GM12878 (cell line): ENCODE data around the gene PFN3. TPM values are rescaled to one million over a fixed set of nuclear protein-coding genes. Genes with fewer than 3 reads are reported as not detected.

ENCODE experiments used
- ATAC-seq: fragments of 200-7000 bp; cut with Tn5 transposase; 3 replicates; pipeline ENCODE4 v1.9.1; 2020; ENCODE audit warnings: mild to moderate bottlenecking, moderate library complexity
- BruUV-seq: library from RNA; stranded (reverse); fragments of 400-500 nt; replicated peaks from 2 replicates; lab custom pipeline; 2021; lab: Mats Ljungman, UMichigan
- CTCF ChIA-PET: fragments of 300-600 bp; sonication (Branson Sonifier 250); formaldehyde crosslinking; extraction: SDS; loops from one replicate; lab custom pipeline; 2021; ENCODE audit warnings: inconsistent platforms; lab: Yijun Ruan, JAX
- POLR2A ChIA-PET: fragments of 350-600 bp; formaldehyde crosslinking; extraction: SDS; loops from one replicate; lab custom pipeline; 2021; ENCODE audit warnings: inconsistent platforms; lab: Charles Lee
- RAD21 ChIA-PET: fragments of 300-600 bp; sonication (Branson Sonifier 250); formaldehyde crosslinking; loops from one replicate; lab custom pipeline; 2023; ENCODE audit warnings: antibody characterized with exemption; ENCODE audit not compliant: unreplicated experiment; lab: Charles Lee
- SMC1A ChIA-PET: fragments of 300-600 bp; sonication (Branson Sonifier 250); formaldehyde crosslinking; loops from one replicate; lab custom pipeline; 2023; ENCODE audit not compliant: unreplicated experiment, uncharacterized antibody; lab: Charles Lee
- DNase-seq: peaks from one replicate; pipeline ENCODE4 v3.0.0-alpha.2; 2011; ENCODE audit warnings: low read depth, low spot score
- FAIRE-seq: peaks from 3 replicates; lab custom pipeline; 2011; peaks lifted over from hg19 to GRCh38; lab: Jason Lieb, UNC
- H2AFZ ChIP-seq: 2 replicates; pipeline ENCODE4 v1.6.0; 2011; ENCODE audit warnings: low read depth, low read length, control low read depth; ENCODE audit not compliant: control insufficient read depth
- H3K27ac ChIP-seq: 2 replicates; pipeline ENCODE4 v1.5.1; 2011; ENCODE audit warnings: control low read depth; ENCODE audit not compliant: control insufficient read depth, insufficient read depth
- H3K27me3 ChIP-seq, 2 experiments: replicated peaks in 1 of 2; 2 replicates each; pipeline versions ENCODE4 v1.6.0 to v1.6.1; 2011; ENCODE audit warnings: low read length in 1 of 2; ENCODE audit not compliant: control insufficient read depth in 2 of 2, insufficient read depth in 2 of 2
- H3K36me3 ChIP-seq, 2 experiments: 2 replicates each; pipeline ENCODE4 v1.5.1; 2011; ENCODE audit warnings: low read length in 1 of 2; ENCODE audit not compliant: control insufficient read depth in 2 of 2, insufficient read depth in 2 of 2
- H3K4me1 ChIP-seq: 2 replicates; pipeline ENCODE4 v1.6.1; 2011; ENCODE audit warnings: mild to moderate bottlenecking, low read length, moderate library complexity, mixed read lengths; ENCODE audit not compliant: control insufficient read depth, insufficient read depth
- H3K4me2 ChIP-seq: 2 replicates; pipeline ENCODE4 v1.6.0; 2011; ENCODE audit warnings: control low read depth; ENCODE audit not compliant: control insufficient read depth, insufficient read depth
- H3K4me3 ChIP-seq: fragments of 200-600 bp; sonication (generic); 2 replicates; pipeline ENCODE4 v1.5.1; 2016
- H3K79me2 ChIP-seq: 2 replicates; pipeline ENCODE4 v1.6.0; 2011; ENCODE audit warnings: low read length; ENCODE audit not compliant: control insufficient read depth, insufficient read depth
- H3K9ac ChIP-seq: 2 replicates; pipeline ENCODE4 v1.8.0; 2011; ENCODE audit warnings: low read length, control low read depth, mixed read lengths; ENCODE audit not compliant: control insufficient read depth, insufficient read depth
- H3K9me3 ChIP-seq: replicated peaks from 3 replicates; pipeline ENCODE4 v1.5.1; 2011; ENCODE audit warnings: mild to moderate bottlenecking, low read length; ENCODE audit not compliant: control insufficient read depth, insufficient read depth
- H4K20me1 ChIP-seq: 2 replicates; pipeline ENCODE4 v1.6.0; 2011; ENCODE audit not compliant: control insufficient read depth, insufficient read depth
- BACH1 ChIP-seq: fragments of 450-650 bp; IDR thresholded peaks from 2 replicates; pipeline ENCODE4 v1.6.1; 2017; ENCODE audit warnings: mild to moderate bottlenecking, borderline replicate concordance
- CUX1 ChIP-seq: IDR thresholded peaks from 2 replicates; pipeline ENCODE4 v1.6.1; 2012; ENCODE audit warnings: improper control_type of control experiment, low read depth, low read length; ENCODE audit not compliant: insufficient replicate concordance
- KDM1A ChIP-seq: fragments of 200-600 bp; sonication (generic); IDR thresholded peaks from 2 replicates; pipeline ENCODE4 v1.6.1; 2016; ENCODE audit warnings: borderline replicate concordance
- MTA3 ChIP-seq: IDR thresholded peaks from 2 replicates; pipeline ENCODE4 v1.6.1; 2012; ENCODE audit warnings: low read length, inconsistent platforms, borderline replicate concordance
- PAX5 ChIP-seq: IDR thresholded peaks from 2 replicates; pipeline ENCODE4 v1.6.1; 2011; ENCODE audit warnings: low read depth, low read length, borderline replicate concordance
- WRNIP1 ChIP-seq: IDR thresholded peaks from 2 replicates; pipeline ENCODE4 v1.6.1; 2011; ENCODE audit warnings: low read depth, low read length, improper control_type of control experiment, borderline replicate concordance
- WGBS: methylation state at CpG from one replicate; pipeline ENCODE4 v1.1.6; 2016; ENCODE audit warnings: low lambda C conversion rate; ENCODE audit not compliant: insufficient replicate concordance, insufficient coverage; ENCODE audit errors: missing lambda C conversion rate; 5-methylcytosine and 5-hydroxymethylcytosine counted together
- in situ Hi-C: fragments of 300-500 bp; cut with MboI; formaldehyde crosslinking; loops from 9 replicates; pipeline ENCODE4 v1.14.3; 2018; ENCODE audit warnings: mixed read lengths
- intact Hi-C: fragments of 100-400 bp; cut with micrococcal nuclease; formaldehyde crosslinking; loops from one replicate; pipeline ENCODE4 v1.14.2; 2022; ENCODE audit not compliant: unreplicated experiment
- polyA plus RNA-seq, 11 experiments: library from polyadenylated mRNA; depleted of rRNA in 4 of 11; unstranded in 6 of 11; stranded (reverse) in 5 of 11; fragments of >200 nt; fragmentation: Nextera tagmentation in 4 of 11; fragmentation: Illumina TruSeq in 1 of 11; extraction: Ambion mirVana in 4 of 11; extraction: Trizol in 1 of 11; gene quantifications; 1 replicate in 1 of 11; 2 replicates in 10 of 11; pipeline versions ENCODE4 v1.2.1 to v1.2.3, GENCODE V29; 2011 to 2016; ENCODE audit warnings: inconsistent platforms in 2 of 11, missing spikeins in 2 of 11, low read depth in 1 of 11
- total RNA-seq, 4 experiments: library from RNA; depleted of rRNA in 3 of 4; stranded (reverse); fragments of >200 nt in 3 of 4; fragmentation: Illumina TruSeq in 1 of 4; extraction: Trizol in 1 of 4; gene quantifications; 2 replicates each; pipeline versions ENCODE4 v1.2.1 to v1.2.3, GENCODE V29; 2013 to 2021

Gene PFN3
- total and polyA plus RNA-seq, 10 of the 15 experiments (the other 5 are each of a cell fraction or from before 2014, with no cell fraction given), result not detected

GRCh38 chr5:177428574-177429217, 28.2 kb upstream of the PFN3 start:
- intact Hi-C loops (no loop called here), in situ Hi-C loops (no loop called here)
- Histone ChIP-seq H3K79me2 (peaks cover 58% of the 10 kb centered on the region), H3K27me3 (no peaks in the 10 kb centered on the region), H3K4me3 (peak overlapping the region; percentile 83), H3K27ac (peak overlapping the region; percentile 94), H2AFZ (no peak overlapping the region), H3K9me3 (no peaks in the 10 kb centered on the region), H3K36me3 (peaks cover 11 to 16% of the 10 kb centered on the region in 2 experiments; a peak in 3 of 4 replicates), H3K4me2 (peak overlapping the region; percentile 65), H3K9ac (peak overlapping the region; percentile 93), H4K20me1 (no peaks in the 10 kb centered on the region), H3K4me1 (peaks cover 56% of the 10 kb centered on the region)
- ChIA-PET SMC1A (interaction anchor here (0.6 to 7.5 kb wide), 10 partner anchors 10 to 73 kb away, joined by 3 to 73 read pairs (median 14); partner anchors contain the start of genes PFN3 and PRR7), CTCF (interaction anchor here (0.6 to 13.2 kb wide), 14 partner anchors 18 to 391 kb away, joined by 3 to 188 read pairs (median 4); partner anchors contain the start of genes PFN3 and PRR7), RAD21 (interaction anchor here (1.0 to 11.0 kb wide), 11 partner anchors 15 to 109 kb away, joined by 3 to 288 read pairs (median 5); partner anchors contain the start of genes DOK3, F12 and PRR7), POLR2A (interaction anchor here (1.1 to 13.4 kb wide), 11 partner anchors 10 to 127 kb away, joined by 3 to 358 read pairs (median 5); partner anchors contain the start of genes F12, PFN3 and PRR7)
- TF ChIP-seq WRNIP1, result no peak
- no peak for TF ChIP-seq MTA3
- TF ChIP-seq BACH1, result no peak
- no peak for TF ChIP-seq PAX5
- TF ChIP-seq CUX1, result peak; percentile 41
- no peak for TF ChIP-seq KDM1A
- 14% methylated on average over 10 of the region's 10 CpGs for WGBS
- ATAC-seq (no peak), FAIRE-seq (no peak), DNase-seq (no peak)
- no TSS peak for BruUV-seq
